GM18873 (cell line): ENCODE measurements around the gene FRS2.

Source experiments
- ATAC-seq: cut with Tn5 transposase; IDR thresholded peaks from one replicate; pipeline ENCODE4 v1.9.1; 2021; ENCODE audit warnings: mild to moderate bottlenecking, moderate library complexity, moderate number of reproducible peaks; ENCODE audit not compliant: unreplicated experiment, low FRiP score

The FRS2 gene

DNA sequence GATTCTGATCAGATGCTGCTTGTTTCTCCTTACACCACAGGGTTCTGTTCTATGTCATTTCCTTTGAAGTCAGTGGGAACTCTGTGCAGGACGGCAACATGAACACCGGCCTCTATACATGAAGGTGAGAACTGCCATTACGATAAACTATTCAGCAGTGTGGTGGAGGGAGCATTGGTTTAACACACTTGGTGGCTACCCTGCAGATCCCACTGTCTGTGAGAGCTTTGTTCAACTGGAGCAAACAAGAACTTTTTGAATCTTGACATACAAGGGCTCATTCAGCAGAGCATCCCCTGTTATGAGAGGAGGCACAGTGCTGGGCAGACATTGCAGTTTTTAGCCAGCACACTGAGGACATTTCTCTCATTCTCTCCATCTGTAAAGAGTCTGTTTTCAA, 10.7 kb upstream of the FRS2 start:
- no peak for ATAC-seq

DNA sequence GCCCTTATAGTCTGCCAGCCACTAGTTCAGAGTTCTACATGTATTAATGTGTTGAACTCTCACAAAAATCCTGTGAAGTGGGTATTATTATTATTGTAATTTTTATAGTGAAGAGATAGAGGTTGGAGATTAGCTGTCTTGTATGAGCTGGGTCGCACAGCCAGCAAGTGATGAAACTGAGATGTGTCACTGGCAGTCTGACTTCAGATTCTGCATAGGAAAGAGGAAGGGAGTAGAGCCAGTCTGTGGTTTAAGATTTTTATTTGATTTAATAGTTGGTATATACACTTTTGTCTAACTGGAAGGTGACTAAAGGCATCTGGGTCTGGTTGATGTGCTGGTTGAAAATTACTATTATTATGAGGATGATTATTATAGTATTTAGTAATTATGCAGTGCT, 5.8 kb upstream of the FRS2 start:
- ATAC-seq: no peak

DNA sequence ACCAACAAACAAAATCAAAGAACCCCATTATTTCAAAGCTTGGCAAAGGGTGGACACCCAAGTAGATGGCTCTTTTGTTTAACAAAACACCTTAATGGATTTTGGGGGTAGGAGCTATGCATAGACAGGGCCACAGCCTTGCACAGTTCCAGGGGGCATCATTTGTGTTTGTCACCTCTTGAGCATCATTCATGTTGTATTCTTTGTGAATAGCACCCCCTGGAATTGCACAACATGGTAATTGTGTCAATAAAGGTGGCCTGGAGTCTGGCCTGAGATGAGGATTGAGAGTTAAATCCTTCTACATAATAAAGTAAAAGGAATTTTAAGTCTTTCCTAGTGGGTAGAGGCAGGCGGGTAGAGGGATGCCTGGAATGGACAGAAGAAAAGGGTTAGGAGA, 3.3 kb upstream of the FRS2 start:
- ATAC-seq: no peak

DNA sequence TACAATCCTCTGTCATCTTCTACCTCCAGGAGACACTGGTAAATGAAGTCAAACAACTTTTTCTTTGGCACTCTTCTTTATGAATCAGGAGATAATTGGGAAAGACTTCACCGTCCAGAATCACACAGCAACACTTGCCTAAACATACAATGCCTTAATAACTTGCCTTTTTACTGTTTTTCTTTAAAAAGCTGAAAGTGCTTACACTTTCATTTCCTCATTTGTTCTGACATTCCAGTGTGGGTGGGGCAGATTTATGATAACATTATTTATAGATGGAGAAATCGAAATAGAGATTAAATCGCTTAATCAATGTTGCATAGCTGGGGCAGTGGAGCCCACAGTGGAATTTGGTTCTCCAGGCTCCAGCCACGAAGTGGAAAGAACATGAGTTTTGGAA, 2.8 kb upstream of the FRS2 start:
- no peak for ATAC-seq

DNA sequence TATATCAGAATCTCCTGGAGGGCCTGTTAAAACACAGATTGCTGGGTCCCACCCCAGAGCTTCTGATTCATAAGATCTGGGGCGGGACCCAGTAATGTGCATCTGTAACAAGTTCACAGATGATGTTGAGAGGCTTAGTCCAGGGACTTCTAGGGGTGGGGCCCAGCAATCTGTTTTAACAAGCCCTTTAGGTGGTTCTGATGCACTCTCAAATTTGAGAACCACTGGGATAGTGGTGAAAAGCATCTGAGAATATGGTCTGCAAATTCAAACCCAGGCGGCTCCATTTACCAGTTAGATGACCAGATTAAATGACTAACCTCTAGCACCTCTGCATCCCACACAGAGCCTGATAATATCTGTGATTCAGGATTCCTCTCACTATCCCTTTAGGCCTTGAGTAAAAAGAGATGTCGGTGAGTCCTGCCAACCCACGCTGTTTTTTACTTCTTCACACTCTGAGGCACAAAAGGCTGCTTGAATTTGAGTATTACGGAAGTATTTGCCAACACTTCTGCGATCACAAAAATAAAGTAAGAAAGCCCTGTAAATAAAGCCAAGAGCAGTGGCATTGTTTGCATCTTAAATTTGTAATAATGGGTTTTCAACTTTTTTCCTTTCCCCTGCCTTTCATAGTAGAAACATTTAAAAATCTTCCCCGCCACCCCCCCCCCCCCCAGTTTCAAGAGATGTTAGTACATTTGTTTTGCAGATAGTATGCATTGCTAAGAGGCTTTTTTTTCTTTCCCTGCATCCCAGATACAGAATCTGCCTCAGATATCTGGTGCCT, 1.8 kb upstream of the FRS2 start:
- ATAC-seq: no peak

DNA sequence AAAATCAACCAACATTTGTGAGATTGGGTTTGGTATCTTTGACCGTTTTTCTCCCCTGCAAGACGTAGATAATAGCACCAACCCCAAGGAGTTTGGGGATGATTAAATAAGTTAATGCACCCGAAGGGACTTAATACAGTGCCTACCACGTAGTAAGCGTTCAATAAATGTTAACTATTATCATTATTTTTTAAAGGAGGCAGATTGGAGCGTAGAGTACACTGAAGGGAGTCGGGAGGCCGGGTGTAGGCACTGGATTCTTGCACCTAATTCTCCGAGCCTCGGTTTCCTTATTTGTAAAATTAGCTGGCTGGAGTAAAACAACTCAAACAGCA, 367 bp upstream of the FRS2 start:
- ATAC-seq: no peak

DNA sequence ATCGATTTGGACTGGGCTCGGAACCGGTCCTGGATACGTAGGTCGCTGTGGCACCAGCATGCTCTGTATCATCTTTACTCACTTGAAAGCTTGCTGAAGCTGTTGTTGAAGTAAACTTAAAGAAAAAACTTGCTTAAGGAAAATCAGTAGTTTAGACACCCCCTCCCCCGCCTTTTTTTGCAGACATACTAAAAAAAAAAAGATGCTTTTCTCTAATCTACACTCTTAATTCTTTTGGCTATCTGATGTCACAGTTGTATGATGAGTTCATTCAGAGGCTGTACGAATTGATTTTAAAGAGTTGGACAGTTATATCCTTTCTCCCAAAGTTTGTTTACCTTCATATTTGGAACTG, 865 bp downstream of the FRS2 start:
- ATAC-seq: no peak

DNA sequence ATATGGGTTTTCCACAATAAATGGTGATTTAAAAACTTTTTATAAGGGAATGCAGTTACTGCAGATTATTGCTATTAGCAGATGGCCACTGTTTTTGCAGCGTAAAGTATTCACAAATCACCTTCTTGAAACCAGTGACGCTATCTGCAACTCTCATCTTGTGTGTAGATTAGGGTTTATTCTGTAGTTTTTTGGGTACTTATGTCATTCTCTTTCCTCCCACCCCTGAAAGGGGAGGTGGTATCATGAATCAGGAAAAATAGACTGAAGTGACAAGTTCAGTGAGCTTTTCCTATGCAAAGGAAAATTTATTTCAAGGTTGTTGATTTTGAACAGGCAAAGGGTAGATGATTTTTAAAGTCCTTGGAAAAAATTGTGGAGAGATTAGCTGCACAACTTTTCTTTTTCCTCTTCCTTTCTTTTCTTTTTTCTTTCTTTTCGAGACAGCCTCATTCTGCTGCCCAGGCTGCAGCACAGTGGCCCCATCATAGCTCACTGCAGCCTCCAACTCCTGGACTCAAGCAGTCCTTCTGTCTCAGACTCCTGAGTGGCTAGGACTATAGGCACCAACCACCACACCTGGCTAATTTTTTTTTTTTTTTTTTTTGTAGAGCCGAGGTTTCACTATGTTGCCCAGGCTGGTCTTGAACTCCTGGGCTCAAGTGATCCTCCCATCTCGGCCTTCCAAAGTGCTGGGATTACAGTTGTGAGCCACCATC, 1.6 kb downstream of the FRS2 start:
- no peak for ATAC-seq

DNA sequence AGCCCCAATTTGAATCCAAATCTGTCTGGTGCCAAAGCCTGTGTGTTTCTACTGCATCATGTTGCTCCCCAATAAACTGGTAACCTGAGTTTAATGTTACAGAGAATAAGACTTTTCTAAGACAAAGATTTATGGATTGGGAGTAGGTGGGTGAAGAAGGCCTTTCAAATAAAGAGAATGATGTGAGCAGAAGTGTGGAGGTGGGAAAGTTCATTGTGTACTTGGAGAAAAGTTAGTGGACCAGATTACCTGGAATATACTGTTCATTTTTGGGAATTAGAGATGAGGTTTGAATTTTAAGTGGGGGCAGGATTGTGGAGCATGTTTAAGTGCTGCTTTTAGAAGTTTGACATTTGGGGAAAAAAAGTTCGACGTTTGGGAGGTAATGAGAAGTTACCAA, 3.1 kb downstream of the FRS2 start:
- no peak for ATAC-seq

DNA sequence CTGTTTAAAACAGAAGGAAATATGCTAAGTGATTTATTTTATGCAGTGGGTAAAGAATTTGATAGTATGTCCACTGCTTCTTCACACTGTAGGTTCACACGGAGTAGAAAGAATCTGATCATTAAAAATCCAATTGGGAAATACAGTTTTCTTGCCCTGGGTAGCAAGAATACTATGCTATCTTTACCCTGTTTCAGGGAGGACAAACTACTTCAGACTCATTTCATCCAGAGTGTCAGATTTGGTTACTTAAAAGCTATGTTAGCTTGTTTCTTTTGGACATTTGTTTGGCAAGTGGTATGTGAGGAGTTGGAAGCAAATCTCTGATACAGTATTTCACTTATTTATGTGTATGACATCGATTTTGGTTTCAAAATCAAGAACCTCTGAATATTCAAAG, 4.3 kb downstream of the FRS2 start:
- ATAC-seq: no peak

DNA sequence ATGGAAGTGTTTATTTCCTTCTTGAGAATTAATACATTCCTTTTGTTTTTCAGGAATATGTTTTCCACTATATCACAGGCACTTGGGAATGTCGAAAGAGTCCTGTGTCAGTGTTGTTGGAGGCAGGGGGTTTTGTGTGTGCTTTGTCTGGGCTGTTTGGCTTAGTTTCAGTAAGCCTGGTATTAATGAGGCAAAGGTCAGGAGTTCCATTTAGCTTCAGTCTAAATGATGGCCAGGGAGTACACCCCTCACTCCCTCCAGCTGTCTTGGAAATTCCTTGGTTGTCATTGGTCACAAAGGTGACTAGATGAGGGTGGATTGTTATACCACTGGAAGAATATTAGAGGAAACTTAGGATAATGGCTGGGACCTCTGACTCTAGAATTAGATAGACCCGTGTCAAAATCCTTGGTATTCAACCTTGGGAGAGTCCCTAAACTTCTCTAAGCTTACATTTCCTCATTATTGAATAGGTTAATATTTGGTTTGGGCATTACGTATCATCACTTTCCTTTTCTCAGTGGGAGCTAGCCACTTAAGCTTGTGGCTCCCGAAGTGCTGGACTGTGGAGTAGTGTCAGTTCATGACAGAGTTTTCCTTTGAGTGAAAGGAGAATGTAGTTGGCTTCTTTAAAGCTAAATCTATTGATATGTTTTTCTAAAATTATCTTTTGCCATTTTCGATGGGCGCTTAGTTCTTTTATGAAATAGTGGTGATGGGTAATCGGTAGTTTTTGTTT, 5.2 kb downstream of the FRS2 start:
- ATAC-seq: no peak

DNA sequence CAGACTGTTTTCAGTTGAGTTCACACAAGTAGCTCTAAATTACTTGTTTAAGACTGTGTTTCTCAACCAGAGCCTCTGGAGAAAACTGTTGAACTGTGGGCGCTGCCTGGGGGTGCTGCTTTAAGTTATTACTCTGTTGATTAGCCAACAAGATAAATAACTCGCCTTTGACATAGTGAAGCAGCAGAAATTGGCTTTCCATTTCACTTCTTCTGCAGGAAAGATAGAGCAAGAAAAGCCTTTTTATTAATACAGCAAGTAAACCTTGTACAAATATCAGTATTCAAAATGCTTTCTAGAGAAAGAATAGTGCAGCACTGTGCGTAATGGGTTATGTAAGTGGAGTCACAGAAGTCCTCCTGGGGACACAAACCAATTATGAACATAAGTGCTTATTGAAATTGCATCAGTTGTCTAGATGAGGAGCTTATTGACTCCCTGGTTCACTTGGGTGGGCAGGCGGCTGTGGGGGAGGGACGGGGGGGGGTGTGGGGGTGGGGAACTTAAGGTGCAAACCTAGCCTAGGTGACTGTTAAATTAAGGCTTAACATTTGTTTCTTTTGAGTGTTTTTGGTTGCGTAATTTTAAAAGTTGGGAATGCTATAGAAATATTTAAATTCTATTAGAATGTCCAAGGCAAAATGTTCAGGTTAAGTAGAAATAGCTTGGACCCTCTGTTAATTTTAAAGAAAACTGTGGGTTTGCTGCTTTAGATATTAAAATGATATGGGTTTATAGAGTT, 6.3 kb downstream of the FRS2 start:
- ATAC-seq: no peak

DNA sequence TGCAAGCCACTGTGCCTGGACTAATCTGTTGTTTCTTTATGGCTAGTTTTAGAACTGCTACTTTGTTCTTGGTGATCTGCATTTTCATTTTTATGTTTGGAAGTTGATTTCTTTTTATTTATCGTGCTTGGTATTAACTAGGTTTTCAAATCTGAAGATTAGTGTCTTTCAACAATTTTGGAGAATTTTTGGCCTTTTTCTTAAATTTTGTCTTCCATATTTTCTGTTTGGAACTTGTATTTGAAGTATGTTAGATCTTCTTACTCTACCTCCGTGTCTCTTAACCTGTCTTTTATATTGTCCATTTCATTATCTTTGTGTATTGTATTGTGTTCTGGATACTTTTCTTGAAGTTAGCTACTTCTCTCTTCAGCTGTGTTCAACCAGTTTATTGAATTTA, 9.5 kb downstream of the FRS2 start:
- no peak for ATAC-seq

DNA sequence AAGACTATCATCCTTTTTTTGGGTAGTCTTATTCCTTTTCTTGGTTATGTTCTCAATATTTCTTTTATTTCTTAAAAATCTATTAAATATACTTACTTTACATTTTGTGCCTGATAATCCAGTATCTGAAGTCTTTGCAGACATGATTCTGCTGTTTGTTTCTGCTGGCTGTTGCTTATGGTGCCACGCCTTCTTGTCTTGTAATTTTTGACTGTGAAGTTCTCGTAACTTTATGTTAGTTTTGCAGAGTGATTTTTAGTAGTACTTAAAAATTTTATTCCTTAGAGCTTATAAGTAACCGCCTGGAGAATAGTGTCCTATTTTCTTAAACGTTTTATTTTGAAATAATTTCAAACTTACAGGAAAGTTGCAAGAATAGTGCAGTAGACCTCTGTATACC, 10.5 kb downstream of the FRS2 start:
- no peak for ATAC-seq

DNA sequence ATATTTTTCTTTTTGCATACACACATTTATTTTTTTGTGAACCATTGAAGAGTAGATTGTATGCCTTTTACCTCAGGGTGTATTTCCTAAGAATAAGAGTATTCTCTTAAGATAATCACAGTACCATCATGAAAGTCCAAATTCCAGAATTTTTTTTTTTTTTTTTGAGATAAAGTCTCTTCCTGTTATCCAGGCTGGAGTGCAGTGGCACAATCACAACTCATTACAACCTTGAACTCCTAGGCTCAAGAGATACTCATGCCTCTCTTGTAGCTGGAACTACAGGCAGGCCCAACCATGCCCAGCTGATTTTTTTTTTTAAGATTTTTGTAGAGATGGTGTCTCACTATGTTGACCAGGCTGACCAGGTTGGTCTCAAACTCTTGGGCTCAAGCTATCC, 10.9 kb downstream of the FRS2 start:
- no peak for ATAC-seq

DNA sequence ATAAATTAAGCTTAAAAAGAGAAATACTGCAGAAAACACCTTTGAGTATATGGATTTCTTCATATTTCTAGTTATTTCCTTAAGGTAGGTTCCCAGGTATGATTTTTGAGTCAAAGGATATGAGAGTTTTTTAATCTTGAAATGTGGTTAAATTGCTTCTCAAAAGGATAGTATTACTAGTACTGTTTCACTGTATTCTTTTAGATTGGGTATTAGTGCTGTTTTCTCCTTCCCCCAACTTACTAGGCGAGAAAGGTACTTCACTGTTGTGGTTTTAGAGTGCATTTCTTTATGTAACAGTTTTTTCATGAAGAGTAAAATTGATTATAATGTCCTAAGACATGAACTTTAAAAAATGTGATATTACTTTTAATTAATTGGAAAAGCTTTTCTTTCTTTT, 13.5 kb downstream of the FRS2 start:
- ATAC-seq: no peak

DNA sequence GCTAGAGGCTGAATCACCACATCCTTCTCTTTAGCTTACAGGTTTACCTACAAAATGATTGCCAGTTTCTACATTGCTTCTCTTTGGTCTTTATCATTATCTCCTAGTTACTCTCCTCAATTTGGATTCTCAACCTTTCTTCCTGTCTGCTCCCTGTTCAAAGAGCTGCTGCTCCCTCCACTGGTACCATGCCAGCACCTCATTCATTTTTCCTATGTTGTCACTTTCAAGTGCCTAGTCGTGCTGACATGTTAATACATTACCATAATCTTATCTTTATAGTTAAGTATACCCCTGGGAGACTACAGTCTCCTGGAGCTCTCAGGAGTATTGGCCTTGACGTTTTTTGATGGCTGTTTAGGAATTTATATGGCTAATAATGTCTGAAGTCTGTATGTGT, 14.2 kb downstream of the FRS2 start:
- ATAC-seq: no peak

DNA sequence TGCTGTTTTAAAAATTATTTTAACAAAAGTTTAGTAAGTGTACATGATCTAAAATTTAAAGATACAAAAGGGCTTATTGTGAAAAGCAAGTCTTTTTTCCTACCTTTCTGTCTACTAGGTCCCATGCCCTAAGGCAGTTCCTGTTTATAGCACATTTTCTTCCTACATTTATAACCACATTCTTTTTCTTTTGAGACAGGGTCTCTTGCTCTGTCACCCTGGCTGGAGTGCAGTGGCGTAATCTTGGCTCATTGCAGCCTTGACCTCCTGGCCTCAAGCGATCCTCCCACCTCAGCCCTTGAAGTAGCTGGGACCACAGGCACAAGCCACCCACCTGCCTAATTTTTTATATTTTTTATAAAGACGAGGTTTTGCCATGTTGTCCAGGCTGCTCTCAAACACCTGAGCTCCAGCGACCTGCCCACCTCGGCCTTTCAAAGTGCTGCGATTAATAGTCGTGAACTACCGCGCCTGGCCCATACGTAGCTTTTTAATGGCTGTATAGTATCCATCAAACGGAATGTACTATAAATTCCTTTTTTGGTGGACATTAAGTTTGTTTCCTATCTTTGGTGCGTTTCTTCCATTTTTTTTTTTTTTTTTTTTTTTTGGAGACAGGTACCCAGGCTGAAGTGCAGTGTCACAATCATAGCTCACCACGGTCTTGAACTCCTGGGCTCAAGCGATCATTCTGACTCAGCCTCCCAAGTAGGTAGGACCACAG, 20.9 kb downstream of the FRS2 start:
- ATAC-seq: no peak

DNA sequence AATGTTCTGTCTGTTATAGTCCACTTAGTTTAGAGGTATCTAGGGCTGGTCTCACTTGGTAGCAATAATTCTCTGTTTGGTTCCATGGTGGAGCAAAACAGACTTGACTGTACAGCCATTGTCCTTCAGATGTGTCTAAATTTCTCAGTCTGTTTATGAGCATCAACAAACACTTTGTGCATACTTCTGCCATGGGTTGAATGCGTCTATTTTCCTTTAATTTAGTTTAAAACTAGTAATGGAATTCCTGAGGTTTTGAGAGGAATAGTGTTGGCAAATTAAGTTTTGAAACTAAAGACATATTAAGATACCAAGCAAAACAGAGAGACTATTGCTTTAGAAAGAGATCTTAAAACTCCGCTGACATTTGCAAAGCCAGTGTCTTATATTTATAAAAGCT, 22.6 kb downstream of the FRS2 start:
- no peak for ATAC-seq

DNA sequence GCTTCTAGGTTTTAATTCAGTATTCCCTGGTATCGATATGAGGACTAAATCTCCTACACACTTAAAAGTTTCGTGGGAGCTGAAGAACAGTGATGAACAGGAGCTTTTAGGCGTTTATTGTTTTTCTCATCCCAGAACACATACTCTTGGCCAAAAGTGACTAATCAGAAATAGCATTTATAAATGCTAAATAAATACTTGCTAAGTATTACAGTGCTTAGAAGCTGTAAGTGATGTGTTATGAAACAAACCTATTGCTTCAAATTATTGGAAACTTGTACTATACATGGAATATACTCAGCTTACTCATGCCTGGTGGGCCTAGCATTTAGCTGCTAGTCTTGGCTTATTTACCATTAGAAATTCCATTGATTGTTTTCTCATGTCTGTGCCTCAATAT, 24.9 kb downstream of the FRS2 start:
- ATAC-seq: no peak
